ENCODE measurements around the gene TLCD1.
"Not testable (repeated sequence)": the region's sequence is repeated elsewhere in the genome, so short reads cannot be mapped to it uniquely, and the experiment has no call there.

Gene TLCD1

DNA sequence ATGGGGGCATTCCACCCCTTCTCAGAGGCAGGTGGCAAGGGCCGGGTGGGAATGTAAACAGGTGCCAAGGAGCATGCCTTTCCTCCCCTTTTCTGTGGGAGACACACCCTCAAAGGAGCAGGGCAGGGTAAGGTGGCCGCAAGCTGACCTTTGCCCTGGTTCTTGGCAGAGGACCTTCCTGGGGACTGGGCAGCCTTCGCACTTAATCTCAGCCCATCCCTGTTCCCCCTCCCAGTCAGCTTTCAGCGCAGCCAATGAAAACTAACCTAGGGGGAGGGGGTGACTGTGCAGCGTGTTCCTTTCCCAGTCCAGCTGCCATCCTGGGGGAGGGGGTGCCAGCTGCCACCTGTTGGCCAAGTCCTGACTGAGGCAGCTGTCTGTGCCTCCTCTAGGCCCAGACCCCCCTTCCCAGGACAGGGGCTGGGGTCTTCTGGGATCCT is 20.6 kb upstream of the TLCD1 start:
- peak; percentile 59 for DNase-seq

DNA sequence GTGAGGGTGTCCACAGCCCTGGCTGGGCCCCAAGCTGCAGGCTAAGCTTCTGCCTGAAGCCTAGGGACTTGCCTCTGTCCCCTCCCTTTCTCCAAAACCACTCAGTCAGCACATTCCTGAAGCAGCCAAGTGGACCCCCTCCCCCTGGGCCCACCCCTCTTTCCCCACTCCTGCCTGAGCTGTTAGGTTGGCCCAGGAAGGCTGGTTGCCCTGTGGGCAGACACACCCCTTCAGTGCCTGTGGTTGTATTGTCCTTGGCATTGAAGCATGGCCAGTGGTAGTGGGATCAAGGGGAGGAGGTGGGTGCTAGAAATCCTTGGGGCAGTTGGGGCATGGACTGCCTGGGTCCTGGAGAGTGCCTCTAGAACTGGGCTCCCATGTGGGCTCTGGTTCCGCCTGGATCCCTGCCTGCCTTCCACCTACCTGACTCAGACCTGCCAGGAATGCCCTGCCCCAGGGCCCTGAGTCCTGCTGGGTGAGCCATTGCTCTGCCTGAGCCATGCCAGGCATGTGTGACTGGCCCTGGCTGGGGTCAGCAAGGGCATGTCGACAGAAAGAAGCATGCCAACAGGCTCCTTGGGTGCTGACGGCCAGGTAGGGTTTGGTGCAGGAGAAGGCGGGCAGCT is 19.9 kb upstream of the TLCD1 start:
- no peak for DNase-seq

DNA sequence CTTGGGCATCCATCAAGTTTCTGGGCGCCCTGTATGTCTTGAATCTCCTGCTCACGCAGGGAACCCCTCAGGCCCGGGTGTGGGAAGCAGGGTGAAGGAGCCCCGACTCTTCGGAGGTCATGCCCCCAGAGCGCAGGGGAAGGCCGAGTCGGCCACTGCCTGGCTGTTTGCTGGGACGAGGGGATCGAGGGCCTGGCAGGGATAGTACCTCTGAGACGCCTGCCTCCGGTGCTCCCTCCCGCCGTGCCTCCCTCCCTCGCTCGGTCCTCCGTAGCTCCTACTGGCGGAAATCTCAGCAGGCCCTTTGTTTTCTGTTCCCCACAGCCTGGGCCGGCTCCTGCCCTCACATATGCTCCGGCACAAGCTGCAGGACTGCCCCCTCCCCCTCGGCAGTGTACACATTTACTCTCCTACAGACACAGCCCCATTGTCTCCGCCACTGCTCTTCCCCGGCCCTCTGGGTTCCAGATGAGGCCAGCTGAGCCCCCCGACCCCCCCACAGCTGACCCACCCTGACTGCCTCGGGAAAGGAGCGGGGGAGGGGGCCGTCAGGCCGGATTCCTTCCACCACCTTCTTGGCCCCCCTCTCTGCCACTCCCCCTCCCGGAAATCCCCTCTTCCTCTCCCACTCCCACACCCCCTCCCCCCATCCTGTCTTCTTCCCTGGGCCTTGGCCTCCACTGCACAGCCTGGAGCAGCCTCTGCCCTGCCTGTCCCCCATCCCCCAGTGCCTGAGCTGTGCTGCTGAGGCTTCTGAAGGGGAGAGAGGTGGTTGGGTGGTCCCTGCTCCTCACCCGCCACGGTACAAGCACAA is 19.1 kb upstream of the TLCD1 start:
- peak; percentile 21 for DNase-seq

DNA sequence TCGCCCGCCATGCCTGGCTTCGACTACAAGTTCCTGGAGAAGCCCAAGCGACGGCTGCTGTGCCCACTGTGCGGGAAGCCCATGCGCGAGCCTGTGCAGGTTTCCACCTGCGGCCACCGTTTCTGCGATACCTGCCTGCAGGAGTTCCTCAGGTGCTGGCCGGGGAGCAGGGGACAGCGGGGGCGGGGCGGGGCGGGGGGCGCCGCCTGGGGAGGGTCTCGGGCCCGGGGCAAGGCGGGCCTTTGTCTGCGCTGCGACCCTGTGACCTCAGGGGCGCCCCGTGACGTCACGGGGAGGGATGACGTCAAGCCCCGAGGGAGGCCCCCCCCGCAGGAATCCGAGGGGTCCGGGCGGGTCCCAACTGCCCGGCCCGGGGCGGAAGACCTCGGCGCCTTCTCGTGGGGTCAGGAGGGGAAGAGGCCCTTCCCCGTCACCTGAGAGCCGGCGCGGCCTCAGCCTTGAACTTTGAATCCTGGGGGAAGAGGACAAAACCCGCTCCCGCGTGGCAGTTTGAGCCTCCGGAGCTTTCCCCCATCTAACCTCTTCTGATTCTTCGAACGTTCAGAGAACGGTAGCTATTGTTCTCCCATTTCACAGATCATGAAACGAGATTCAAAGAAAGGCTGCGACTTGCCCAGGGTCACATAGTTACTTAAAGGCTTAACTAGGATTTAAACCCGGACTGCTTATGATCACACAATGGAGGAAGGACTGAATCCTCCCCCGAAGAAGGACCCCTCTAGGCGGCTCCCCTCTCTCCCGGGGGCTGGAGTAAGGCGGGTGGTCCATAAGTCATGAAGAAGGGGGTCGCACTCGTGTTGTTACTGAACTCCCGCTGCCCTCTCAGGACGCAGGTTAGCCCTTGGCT is 18.3 kb upstream of the TLCD1 start:
- DNase-seq, result peak; percentile 41

DNA sequence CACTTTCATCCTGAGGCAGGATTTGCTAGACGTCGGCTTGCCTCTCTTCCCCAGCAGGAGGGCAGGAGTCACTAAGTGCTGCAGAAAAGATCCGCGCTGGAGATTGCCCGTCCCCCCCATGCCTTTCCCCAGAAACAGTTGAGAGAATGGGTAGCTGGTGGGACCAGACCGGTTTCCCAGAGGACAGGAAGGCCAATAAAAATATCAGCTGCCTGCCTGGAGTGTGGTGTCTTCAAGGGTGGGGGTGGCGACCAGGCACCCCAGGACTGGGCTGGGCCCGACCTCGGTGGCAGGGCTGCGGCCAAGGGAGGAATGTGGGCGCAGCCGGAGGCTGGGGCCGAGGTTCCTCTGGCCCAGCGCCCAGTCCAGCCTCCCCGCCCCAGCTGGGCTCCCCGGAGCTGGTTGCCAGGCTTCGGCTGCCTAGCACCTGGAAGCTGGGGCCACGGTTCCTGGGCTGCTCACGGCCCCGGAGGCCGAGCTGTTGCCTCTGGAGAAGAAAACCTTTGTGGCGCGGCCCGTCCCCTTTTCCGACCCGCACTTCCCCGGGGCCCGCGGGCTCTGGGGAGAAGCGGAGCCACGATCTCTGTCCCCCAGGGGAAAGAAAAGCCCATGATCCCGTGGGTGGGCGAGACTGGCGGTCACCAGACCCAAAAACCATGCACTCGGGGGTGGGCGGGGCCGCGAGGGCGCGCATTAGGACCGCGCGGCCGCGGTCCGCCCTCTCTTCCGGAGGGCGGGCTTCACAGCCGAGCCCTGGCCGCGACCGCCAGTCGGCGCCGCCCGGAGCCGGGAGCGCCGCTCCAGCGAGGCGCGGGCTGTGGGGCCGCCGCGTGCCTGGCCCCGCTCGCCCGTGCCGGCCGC is 17.4 kb upstream of the TLCD1 start, which contains the start of gene TRAF4:
TSS of gene TRAF4 (plus strand) at position 769 of the 861 bp plus-strand sequence. CDS start 102 bp downstream, outside the sequence.
- DNase-seq, result peak; percentile 83

DNA sequence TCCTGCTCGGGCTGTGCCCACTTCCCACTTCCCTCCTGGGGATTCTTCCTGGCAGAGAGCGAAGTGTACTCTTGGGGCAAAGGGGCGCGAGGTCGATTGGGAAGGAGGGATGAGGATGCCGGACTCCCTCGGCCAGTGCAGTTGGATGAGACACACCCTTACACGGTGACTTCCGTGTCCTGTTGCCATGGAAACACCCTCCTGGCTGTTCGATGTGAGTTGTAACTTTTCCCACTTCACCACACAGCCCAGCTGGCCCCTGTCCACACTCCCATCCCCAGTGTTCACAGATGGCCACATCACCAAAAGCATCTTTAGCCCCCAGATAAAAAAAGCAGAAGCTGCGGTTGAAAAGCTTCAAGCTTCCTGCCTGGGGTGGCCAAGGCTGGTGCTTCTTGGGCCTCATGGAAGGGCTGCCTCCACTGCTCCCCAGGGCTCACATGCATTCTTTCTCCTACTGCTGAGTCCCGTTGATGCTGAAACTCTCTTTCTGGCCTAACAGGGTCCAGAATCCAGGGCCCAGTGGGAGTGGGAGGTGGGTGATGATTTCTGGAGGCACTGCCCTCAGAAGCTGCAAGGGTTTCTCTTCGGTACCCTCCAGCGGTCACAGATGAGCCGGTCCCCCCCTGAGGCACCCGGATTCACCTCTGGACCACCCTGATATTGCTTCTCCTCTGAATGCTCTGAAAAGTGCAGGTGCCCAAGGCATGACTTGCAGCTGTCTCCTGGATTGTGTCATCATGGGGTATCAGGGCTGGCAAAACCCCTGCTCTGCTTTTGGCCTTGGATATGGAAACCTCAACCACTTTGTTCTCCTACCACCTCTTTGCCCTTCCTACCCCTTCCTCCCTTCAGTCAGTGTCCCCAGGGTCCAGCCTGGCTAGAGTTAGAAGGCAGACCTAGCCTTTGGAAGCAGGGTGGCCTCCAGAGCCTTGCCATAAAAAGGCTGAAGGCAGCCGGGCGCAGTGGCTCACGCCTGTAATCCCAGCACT is 15.6 kb upstream of the TLCD1 start:
- no peak for DNase-seq

DNA sequence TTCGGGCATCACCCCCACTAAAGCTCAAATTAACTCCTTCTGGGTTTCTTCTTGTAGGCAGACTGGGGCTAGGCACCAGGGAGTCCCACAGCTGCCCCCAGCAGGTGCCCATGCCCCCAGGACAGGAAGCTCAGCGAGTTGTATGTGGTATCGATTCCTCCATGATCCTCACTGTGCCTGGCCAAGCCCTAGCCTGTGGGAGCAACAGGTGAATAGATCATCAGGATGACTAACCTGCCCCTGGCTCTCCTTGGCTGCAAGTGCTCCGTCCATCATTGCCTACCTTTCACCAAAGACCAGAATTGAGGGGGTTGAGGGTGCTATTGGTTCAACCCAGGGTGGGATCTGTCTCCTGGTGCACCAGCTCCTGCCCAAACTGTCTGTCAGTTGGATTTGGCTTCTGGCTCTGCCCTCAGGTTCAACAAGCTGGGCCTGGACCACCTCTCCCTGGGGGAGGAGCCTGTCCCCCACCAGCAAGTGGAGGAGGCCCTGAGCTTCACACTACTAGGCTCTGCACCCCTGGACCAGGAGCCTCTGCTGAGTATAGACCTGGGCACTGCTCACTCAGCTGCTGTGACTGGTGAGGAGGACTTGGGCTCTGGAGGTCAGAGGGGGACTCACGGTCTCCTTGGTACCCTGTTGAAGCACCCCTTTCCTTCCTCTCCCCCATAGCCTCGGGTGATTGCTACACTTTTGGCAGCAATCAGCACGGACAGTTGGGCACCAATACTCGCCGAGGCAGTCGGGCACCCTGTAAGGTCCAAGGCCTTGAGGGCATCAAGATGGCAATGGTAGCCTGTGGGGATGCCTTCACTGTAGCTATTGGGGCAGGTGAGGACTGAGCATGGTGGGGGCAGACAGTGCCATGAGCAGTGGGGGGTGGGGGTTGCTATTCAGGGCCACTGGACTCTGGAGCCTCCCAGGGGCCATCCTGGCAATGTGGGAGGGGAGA is 14.6 kb upstream of the TLCD1 start:
- no peak for DNase-seq

DNA sequence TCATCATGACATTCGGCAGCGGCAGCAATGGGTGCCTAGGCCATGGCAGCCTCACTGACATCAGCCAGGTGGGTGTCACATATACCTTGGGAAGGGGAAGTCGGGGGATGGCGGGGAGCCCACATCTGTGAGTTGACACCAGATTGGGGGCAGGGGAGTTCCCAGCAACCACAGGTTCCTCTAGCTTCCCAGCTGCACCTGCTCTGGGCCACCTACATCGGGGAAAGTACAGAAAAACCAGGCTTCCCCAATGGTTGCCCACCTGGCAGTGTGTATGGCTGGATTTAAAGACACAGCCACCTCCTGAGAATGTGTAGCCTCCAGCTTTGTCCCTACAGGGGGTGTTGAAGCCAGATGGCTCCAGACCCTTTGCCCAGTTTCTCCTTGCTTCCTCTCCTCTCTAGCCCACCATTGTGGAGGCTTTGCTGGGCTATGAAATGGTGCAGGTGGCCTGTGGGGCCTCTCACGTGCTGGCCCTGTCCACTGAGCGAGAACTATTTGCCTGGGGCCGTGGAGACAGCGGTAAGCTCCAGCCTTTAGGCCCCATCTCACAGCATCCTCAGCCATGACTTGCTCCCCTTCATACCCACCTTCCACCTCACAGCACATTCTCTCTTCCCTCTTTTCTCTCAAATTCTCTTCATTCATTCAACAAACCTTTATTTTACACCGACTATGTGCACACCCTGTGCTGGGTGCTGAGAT is 12.8 kb upstream of the TLCD1 start:
- no peak for DNase-seq

DNA sequence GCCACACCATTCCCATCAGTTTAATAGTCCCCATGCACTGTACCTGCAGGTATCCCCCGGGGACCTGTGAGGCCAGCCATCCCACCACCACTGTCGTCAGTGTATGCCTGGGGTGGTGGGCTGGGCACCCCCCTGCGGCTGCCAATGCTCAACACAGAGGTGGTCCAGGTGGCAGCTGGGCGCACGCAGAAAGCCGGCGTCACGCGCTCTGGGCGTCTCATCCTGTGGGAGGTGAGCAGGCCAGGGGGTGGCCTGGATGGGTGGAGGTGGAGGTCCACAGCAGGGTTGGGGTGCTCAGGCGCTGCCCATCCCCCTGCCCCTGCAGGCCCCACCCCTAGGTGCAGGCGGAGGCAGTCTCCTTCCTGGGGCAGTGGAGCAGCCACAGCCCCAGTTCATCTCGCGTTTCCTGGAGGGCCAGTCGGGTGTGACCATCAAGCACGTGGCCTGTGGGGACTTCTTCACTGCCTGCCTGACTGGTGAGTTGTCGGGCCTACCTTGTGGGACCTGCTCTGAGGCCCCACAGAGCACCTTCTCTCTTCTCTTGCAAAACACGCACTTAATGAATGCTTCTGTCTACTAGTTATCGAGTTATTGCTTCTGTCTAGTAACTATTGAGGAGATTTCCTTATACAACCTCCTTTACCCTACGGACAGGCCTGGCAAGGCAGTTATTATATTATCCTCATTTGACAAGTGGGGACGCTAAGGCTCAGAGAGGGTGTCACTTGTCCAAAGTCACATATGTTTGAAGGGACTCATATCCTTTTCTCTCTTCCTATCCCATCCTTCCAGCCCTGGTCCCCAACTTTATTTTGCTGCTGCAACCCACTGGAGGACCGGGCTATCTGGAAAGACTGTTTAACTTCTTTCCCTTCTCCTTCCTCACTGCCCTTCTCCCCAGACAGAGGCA is 12.0 kb upstream of the TLCD1 start:
- DNase-seq, result no peak

DNA sequence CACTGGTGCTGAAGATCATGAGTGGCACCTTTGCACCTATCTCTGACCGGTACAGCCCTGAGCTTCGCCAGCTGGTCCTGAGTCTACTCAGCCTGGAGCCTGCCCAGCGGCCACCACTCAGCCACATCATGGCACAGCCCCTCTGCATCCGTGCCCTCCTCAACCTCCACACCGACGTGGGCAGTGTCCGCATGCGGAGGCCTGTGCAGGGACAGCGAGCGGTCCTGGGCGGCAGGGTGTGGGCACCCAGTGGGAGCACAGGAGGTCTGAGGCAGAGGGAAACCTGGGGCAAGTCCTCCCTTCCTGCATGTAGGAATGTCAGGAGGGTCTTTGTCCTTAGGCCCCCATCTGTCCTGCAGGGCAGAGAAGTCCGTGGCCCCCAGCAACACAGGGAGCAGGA is 11.3 kb upstream of the TLCD1 start:
- DNase-seq, result no peak

DNA sequence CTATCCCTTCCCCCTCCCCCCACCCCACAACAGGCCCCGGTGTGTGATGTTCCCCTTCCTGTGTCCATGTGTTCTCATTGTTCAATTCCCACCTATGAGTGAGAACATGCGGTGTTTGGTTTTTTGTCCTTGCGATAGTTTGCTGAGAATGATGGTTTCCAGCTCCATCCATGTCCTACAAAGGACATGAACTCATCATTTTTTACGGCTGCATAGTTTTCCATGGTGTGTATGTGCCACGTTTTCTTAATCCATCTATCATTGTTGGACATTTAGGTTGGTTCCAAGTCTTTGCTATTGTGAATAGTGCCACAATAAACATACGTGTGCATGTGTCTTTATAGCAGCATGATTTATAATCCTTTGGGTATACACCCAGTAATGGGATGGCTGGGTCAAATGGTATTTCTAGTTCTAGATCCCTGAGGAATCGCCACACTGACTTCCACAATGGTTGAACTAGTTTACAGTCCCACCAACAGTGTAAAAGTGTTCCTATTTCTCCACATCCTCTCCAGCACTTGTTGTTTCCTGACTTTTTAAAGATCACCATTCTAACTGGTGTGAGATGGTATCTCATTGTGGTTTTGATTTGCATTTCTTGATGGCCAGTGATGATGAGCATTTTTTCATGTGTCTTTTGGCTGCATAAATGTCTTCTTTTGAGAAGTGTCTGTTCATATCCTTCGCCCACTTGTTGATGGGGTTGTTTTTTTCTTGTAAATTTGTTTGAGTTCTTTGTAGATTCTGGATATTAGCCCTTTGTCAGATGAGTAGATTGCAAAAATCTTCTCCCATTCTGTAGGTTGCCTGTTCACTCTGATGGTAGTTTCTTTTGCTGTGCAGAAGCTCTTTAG is 10.1 kb upstream of the TLCD1 start:
- DNase-seq, result not testable (repeated sequence)

DNA sequence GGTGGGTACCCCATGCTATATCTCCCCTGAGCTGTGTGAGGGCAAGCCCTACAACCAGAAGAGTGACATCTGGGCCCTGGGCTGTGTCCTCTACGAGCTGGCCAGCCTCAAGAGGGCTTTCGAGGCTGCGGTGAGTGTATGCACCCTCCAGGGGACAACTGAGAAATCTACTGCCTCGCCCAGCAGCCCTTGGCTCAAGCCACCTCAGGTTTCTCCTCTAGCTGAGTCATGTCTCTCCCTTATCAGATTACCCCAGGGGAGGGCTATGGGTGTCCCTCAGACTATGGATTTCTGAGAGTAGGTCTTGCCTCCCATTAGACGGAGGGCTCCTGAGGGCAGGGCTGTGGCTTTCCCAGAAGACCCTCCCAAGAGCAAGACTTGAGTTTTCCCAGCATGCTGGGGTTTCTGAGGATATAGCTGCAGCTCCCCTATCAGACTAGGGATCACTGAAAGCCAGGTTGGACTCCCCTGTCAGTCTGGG is 9.2 kb upstream of the TLCD1 start:
- no peak for DNase-seq

DNA sequence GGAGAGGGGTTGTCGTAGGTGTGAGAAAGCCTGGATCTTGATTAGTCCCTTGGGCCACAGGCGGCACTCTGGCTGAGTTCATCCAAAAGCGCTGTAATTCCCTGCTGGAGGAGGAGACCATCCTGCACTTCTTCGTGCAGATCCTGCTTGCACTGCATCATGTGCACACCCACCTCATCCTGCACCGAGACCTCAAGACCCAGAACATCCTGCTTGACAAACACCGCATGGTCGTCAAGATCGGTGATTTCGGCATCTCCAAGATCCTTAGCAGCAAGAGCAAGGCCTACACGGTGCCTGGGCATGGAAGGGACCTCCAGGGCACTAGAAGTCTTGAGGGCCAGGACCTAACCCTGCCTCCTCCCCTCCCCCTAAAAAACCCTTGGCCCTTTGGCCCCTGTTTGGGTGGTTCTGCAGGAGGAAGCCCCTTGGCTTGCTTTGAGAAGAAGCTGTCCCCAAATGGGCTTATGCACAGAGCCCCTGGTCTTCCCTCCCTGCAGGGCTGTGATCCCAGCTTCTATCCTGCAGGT is 8.7 kb upstream of the TLCD1 start:
- DNase-seq, result no peak

DNA sequence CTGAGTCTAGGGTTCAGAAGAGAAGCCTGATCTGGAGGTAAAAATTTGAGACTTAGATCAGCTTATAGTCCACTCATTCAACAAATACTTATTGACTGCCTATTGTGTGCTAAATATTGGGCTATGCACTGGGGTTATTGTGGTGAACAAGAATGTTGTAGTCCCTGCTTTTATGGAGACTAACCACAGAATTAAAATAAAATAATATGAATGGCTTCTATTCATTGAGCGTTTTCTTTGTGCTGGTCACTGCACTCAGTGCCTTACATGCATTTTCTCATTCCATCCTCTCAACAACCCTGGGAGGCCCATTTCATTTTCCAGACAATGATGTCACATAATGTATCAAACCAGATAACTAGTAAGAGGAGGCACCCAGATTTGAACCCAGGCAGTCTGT is 7.3 kb upstream of the TLCD1 start:
- DNase-seq, result no peak

DNA sequence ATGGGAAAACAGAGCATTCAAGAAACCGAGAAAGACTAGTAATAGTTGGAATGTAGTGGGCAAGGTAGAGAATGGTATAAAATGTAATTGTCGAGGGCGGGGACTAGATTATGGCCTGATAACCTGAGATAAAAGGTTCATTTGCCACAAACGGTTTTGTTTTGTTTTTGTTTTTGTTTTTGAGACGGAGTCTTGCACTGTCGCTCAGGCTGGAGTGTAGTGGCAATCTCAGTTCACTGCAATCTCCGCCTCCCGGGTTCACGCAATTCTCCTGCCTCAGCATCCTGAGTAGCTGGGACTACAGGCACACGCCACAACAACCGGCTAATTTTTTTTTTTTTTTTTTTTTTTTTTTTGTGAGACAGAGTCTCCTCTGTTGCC is 3.9 kb upstream of the TLCD1 start:
- DNase-seq, result no peak

DNA sequence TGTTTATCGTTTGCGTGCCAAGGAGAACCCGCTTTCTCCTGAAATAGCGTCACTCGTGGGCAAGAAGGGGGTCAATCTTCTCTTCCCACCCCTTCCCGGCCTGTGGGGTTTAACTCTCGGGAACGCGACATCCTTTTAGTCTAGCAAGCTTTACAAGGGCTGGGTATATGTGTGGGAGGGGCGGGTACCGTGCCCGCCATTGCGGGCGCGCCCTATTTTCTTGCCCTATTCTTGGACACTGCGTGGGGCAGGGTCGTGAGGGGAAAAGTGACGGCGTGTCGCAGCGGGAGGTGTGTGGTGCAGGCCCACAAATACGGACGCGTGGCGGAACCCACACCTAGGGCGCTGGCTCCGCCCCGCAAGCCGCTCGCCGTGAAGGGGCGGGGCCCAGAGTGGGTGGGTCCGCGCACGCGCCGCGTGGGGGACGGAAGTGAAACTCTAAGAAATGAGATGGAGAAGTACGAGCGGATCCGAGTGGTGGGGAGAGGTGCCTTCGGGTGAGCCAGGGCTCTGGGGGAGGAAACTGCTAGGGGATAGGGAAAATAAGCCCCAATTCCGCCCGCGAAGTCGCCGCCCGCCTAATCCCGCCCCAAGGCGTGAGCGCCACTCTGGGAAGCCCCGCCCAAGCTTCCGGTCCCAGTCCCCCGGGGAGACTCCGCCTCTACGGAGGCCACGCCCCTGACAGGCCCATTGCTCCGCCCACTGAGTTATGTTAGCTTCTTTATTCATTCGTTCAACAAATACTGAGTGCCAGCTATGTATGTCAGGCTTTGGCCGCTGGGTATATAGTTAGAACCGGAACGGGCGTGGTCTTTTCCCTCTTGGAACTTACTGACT is 2.5 kb upstream of the TLCD1 start, which contains the start of gene NEK8:
TSS of gene NEK8 (plus strand) at position 425 of the 837 bp plus-strand sequence. CDS start at position 451, 26 bp downstream.
- DNase-seq, result peak; percentile 90
